ENCODE measurements around the gene SLC5A10.

SLC5A10 gene

DNA sequence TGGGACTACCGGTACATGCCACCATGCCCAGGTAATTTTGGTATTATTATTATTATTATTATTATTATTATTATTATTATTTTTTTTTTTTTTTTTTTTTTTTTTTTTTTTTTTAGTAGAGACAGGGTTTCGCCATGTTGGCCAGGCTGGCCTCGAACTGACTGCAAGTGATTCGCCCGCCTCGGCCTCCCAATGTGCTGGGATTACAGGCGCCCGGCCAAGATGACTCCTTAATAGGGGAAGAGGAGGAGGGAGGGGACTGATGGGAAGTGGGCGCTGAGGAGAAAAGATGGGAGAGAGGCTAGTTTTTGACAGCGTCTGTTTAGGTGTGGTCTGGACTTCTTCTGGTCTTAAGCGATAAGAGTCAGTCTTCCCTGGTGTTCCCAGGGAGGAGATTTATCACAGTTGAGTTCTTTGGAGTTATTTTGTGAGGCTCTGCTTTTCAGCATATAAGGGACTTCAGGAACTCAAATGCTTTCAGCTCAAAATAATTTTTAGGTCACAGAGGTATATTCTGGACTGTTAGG is 34.4 kb upstream of the SLC5A10 start:
- TF ChIP-seq SPI1 (IDR thresholded peaks at IDR 0.05; ENCODE audit: borderline replicate concordance, low read depth) (no peak), REST (IDR thresholded peaks at IDR 0.05; ENCODE audit: insufficient replicate concordance, low read depth) (no peak), GABPA (IDR thresholded peaks at IDR 0.05; ENCODE audit: low read depth) (no peak), POLR2AphosphoS5 (IDR thresholded peaks at IDR 0.05; ENCODE audit: low read depth) (no peak), CTCF (IDR thresholded peaks at IDR 0.05; ENCODE audit: insufficient read depth, low read length) (no peak)
- Histone ChIP-seq H3K27me3 (ENCODE audit: insufficient read depth, poor library complexity, severe bottlenecking) (no peaks in the 10 kb centered on the region), H3K4me3 (replicated peaks; ENCODE audit: insufficient read depth, low read length) (no peak overlapping the region), H3K27ac (replicated peaks) (no peak overlapping the region)
- no peak for DNase-seq (ENCODE audit: low read depth in 1 of 2, low spot score in 1 of 2)

GRCh38 chr17:18919963-18920362 is 32.0 kb upstream of the SLC5A10 start:
- DNase-seq (ENCODE audit: low read depth in 1 of 2, low spot score in 1 of 2), result no peak
- TF ChIP-seq SPI1 (IDR thresholded peaks at IDR 0.05; ENCODE audit: borderline replicate concordance, low read depth), result no peak
- no peak for TF ChIP-seq POLR2AphosphoS5 (IDR thresholded peaks at IDR 0.05; ENCODE audit: low read depth)
- TF ChIP-seq CTCF (IDR thresholded peaks at IDR 0.05; ENCODE audit: insufficient read depth, low read length), result no peak
- no peak for TF ChIP-seq REST (IDR thresholded peaks at IDR 0.05; ENCODE audit: insufficient replicate concordance, low read depth)
- no peak for TF ChIP-seq GABPA (IDR thresholded peaks at IDR 0.05; ENCODE audit: low read depth)
- H3K4me3 ChIP-seq (replicated peaks; ENCODE audit: insufficient read depth, low read length), result no peak overlapping the region
- H3K27me3 ChIP-seq (ENCODE audit: insufficient read depth, poor library complexity, severe bottlenecking), result no peaks in the 10 kb centered on the region
- no peak overlapping the region for H3K27ac ChIP-seq (replicated peaks)

- no peak for DNase-seq (ENCODE audit: low read depth in 1 of 2, low spot score in 1 of 2)
- Histone ChIP-seq H3K27ac (replicated peaks) (no peak overlapping the region), H3K4me3 (replicated peaks; ENCODE audit: insufficient read depth, low read length) (no peak overlapping the region), H3K27me3 (ENCODE audit: insufficient read depth, poor library complexity, severe bottlenecking) (no peaks in the 10 kb centered on the region)
- no peak for TF ChIP-seq CTCF (IDR thresholded peaks at IDR 0.05; ENCODE audit: insufficient read depth, low read length)
- TF ChIP-seq REST (IDR thresholded peaks at IDR 0.05; ENCODE audit: insufficient replicate concordance, low read depth), result no peak
- no peak for TF ChIP-seq SPI1 (IDR thresholded peaks at IDR 0.05; ENCODE audit: borderline replicate concordance, low read depth)
- no peak for TF ChIP-seq GABPA (IDR thresholded peaks at IDR 0.05; ENCODE audit: low read depth)
- no peak for TF ChIP-seq POLR2AphosphoS5 (IDR thresholded peaks at IDR 0.05; ENCODE audit: low read depth)
These were observed 31.0 kb upstream of the SLC5A10 start for GRCh38 chr17:18920911-18921441.
